ENCODE measurements around the gene MATN1. TPM values are rescaled to one million over a fixed set of nuclear protein-coding genes. Genes with fewer than 3 reads are reported as not detected.
A peak's percentile ranks its signal among the peaks of the same experiment; 100 is the strongest.

MATN1 gene
- total RNA-seq, 1 donor from 2014 or later = 0.85 TPM

DNA sequence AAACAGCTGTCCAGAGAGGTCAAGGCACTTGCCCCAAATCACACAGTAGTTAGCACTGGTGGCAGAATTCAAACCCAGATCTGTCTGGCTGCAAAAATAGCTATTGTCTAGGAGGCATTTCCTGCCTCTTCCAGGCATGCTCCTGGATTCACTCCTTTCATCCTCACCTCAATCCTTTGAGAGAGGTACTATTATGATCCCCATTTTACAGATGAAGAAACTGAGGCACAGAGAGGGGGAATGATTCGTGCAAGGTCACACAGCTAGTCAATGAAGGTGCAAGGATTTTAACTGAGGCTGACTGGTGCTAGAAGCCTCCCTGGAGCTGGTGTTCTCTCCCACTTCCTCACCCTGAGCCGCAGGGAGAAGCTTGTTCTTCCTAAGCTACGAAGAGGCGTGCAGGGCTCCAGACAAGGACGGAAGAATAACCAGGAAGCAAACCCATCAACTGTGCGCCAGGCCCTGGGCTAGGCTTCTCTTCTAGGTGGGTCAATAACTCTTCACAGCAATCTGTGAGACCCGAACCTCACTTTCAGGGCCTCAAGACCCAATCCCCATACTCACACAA is 34.8 kb upstream of the MATN1 start:
- no peak for DNase-seq (ENCODE audit: low spot score in 2 of 2)
- intact Hi-C loops (cut with DNase I) = no loop called here
- no peaks in the 10 kb centered on the region for H3K36me3 ChIP-seq
- H3K4me3 ChIP-seq = peak overlapping the region in 1 of 2 donors; percentile 39
- peaks cover 12 to 13% of the 10 kb centered on the region in 2 donors for H3K4me1 ChIP-seq
- H3K9me3 ChIP-seq = no peaks in the 10 kb centered on the region
- no peak overlapping the region for H3K27ac ChIP-seq
- TF ChIP-seq, protein P1, sequence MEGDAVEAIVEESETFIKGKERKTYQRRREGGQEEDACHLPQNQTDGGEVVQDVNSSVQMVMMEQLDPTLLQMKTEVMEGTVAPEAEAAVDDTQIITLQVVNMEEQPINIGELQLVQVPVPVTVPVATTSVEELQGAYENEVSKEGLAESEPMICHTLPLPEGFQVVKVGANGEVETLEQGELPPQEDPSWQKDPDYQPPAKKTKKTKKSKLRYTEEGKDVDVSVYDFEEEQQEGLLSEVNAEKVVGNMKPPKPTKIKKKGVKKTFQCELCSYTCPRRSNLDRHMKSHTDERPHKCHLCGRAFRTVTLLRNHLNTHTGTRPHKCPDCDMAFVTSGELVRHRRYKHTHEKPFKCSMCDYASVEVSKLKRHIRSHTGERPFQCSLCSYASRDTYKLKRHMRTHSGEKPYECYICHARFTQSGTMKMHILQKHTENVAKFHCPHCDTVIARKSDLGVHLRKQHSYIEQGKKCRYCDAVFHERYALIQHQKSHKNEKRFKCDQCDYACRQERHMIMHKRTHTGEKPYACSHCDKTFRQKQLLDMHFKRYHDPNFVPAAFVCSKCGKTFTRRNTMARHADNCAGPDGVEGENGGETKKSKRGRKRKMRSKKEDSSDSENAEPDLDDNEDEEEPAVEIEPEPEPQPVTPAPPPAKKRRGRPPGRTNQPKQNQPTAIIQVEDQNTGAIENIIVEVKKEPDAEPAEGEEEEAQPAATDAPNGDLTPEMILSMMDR (IDR thresholded peaks at IDR 0.05) = no peak
- no peaks in the 10 kb centered on the region for H3K27me3 ChIP-seq

DNA sequence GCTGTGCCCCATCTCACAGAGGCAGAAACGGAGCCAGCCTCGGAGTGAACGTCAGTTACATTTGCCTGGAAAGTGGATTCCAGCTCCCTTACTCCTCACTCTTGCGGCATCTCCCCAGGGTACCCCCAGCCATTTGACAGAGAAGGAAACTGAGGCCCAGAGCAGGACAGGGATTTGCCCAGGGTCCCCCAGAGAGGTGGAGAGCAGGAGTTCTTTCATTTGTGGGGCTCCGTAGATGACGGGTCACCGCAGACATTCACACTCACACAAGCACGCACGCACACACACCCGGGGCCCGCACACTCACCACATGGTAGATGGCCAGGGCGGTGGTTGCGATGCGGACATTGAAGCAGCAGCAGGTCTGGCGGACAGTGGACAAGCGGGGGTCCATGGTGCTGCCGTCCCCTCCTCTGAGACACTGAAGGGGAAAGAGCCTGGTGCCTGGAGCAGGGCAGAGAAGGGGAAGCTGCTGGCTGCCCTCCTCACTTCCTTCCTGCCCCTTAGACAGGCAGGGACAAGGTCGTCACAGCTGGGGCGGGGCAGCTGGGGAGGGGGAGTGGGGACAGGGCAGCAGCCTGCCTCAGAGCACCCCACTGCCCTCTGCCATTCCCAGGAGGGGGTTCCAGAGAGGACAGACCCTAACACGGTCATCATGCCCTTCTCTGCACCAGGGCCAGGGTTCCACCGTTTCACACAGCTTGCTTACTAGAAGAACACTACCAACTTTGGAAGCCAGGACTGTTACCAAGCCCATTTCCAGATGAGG is 34.2 kb upstream of the MATN1 start, which contains the start of gene LAPTM5:
Gene LAPTM5, minus strand, starts transcription at position 423 of the 769 bp plus-strand sequence. Its CDS starts 29 bp downstream, at position 394.
- TF ChIP-seq, protein P1 (IDR thresholded peaks at IDR 0.05) = no peak
- Histone ChIP-seq H3K27ac (peak within 1 kb of the TSS; percentile 76 to 78), H3K27me3 (no peaks in the 10 kb centered on the region), H3K36me3 (no peaks in the 10 kb centered on the region), H3K9me3 (no peaks in the 10 kb centered on the region), H3K4me3 (peak within 1 kb of the TSS; percentile 39 to 60), H3K4me1 (peaks cover 9 to 12% of the 10 kb centered on the region in 2 donors)
- intact Hi-C loops (cut with DNase I) = no loop called here
- DNase-seq (ENCODE audit: low spot score in 2 of 2) = no peak

DNA sequence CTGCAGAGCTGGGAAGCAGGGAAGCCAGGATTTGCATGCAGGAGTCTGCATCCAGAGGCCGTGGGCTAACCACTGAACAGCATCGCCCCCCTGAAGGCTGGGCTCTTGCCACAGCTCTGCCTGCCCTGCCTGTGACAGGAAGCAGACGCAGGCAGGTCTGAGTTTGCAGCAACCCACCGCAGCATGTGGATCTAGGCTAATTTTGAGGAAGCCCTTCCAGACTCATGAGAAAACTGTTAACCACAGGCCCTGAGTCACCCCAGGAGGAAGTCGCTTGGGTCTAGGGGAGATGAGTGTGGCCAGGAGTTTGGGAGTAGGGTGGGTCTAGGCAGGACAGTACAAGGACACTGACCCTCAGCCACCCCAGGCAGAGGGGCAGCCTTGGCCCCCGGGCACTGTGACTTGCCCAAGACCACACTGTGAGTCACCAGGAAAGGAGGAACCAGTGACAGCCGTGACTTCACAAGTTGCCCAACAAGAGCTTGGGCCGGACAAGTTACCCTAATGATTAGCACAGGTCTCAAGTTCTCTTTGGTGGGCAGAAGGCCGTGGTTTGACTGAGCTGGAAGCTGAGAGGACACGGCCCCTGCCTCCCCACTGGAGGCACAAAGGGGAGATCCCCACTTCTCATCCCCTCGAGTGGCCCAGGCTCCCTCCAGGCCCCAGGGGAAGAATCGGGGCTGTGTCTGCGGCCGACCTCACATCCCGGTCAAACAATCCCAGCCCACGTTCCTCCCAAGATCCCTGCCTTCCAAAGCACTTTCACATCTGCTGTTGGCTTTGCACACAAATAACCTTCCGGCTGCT is 33.4 kb upstream of the MATN1 start:
- DNase-seq (ENCODE audit: low spot score in 2 of 2) = peak; percentile 74 to 86
- H3K9me3 ChIP-seq = no peaks in the 10 kb centered on the region
- H3K36me3 ChIP-seq = no peaks in the 10 kb centered on the region
- H3K4me1 ChIP-seq = peaks cover 1 to 6% of the 10 kb centered on the region in 2 donors
- intact Hi-C loops (cut with DNase I) = no loop called here
- TF ChIP-seq, protein P1 (IDR thresholded peaks at IDR 0.05) = no peak
- peak overlapping the region; percentile 39 to 60 for H3K4me3 ChIP-seq
- peak overlapping the region; percentile 76 to 78 for H3K27ac ChIP-seq
- H3K27me3 ChIP-seq = no peaks in the 10 kb centered on the region

DNA sequence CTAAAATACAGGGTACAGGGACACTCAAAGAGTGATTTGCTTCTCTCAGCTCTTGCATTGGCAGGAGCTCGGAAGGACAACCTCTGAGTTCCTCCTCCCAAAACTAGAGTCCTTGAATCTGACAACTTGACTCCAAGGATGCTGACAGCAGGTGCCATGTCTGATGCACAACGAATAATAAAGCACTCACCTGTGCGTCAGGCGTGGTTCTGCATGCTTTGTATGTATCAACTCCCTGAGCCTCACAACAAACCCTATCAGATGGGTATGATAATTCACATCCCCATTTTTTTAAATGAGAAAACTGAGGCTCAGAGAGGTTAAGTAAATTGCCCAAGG is 32.8 kb upstream of the MATN1 start:
- H3K27me3 ChIP-seq = no peaks in the 10 kb centered on the region
- H3K27ac ChIP-seq = peak overlapping the region in 1 of 2 donors; percentile 58
- no peaks in the 10 kb centered on the region for H3K36me3 ChIP-seq
- TF ChIP-seq, protein P1 (IDR thresholded peaks at IDR 0.05) = no peak
- no peak for DNase-seq (ENCODE audit: low spot score in 2 of 2)
- no peaks in the 10 kb centered on the region for H3K9me3 ChIP-seq
- intact Hi-C loops (cut with DNase I) = no loop called here
- peaks cover 0 to 5% of the 10 kb centered on the region in 2 donors for H3K4me1 ChIP-seq
- peak overlapping the region in 1 of 2 donors; percentile 57 for H3K4me3 ChIP-seq

DNA sequence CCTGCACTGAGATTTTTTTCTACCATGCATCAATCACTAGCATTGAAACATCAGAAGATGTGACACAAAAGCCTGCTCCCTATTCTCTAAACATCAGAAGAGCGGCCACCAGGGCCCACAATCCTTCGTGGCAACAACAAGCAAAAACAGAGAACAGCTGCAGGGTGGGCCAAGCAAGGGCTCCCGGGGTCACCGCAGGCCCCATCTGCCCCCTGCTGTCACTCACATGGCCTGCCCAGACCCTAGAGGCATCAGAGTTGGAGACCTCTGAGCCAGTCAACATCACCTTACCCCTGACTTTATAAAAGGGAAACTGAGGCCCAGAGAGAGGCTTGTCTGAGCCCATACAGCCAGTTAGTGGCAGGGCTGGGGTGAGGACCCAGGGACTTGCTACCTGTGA is 32.4 kb upstream of the MATN1 start:
- DNase-seq (ENCODE audit: low spot score in 2 of 2) = no peak
- Histone ChIP-seq H3K4me3 (peak overlapping the region in 1 of 2 donors; percentile 57), H3K9me3 (no peaks in the 10 kb centered on the region), H3K4me1 (peaks cover 0 to 5% of the 10 kb centered on the region in 2 donors), H3K36me3 (no peaks in the 10 kb centered on the region), H3K27me3 (no peaks in the 10 kb centered on the region), H3K27ac (peak overlapping the region in 1 of 2 donors; percentile 58)
- TF ChIP-seq, protein P1 (IDR thresholded peaks at IDR 0.05) = no peak
- intact Hi-C loops (cut with DNase I) = no loop called here

Data from ascending aorta (tissue), 2 donors.